Measurements from ENCODE around the gene PHACTR3. TPM values are rescaled to one million over a fixed set of nuclear protein-coding genes. Genes with fewer than 3 reads are reported as not detected.

PHACTR3 gene
- total RNA-seq, 1 donor from 2014 or later: not detected

DNA sequence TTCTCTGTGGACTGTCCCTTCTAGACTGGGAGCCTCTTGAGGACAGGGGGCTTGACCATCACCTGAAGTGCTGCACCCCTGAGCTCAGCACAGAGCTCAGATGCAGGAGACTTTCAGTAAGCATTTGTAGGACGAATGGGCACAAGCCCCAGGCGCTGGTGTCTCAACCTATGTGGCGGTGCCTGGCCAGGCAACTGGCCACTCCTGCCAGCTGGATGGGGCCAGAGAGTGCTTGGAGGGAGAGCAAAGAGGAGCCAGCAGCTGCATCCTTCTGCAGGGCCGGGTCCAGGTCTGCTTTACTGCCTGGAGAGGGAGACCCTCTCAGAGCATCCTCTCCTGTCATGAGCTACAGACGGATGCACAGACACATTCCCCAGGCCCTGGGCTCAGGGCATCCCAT, 4.5 kb downstream of the PHACTR3 start:
- Mint-ChIP-seq H3K4me1 (ENCODE audit: low read depth) (no peaks in the 10 kb centered on the region), H3K9me3 (ENCODE audit: low read depth) (no peaks in the 10 kb centered on the region), H3K36me3 (ENCODE audit: low read depth) (no peaks in the 10 kb centered on the region), H3K27ac (ENCODE audit: unreplicated experiment) (no peak overlapping the region), H3K4me3 (ENCODE audit: unreplicated experiment) (no peak overlapping the region), H3K27me3 (ENCODE audit: low read depth) (peaks cover 37% of the 10 kb centered on the region)
- no peak for DNase-seq (ENCODE audit: low spot score)
- TF ChIP-seq, protein P1, sequence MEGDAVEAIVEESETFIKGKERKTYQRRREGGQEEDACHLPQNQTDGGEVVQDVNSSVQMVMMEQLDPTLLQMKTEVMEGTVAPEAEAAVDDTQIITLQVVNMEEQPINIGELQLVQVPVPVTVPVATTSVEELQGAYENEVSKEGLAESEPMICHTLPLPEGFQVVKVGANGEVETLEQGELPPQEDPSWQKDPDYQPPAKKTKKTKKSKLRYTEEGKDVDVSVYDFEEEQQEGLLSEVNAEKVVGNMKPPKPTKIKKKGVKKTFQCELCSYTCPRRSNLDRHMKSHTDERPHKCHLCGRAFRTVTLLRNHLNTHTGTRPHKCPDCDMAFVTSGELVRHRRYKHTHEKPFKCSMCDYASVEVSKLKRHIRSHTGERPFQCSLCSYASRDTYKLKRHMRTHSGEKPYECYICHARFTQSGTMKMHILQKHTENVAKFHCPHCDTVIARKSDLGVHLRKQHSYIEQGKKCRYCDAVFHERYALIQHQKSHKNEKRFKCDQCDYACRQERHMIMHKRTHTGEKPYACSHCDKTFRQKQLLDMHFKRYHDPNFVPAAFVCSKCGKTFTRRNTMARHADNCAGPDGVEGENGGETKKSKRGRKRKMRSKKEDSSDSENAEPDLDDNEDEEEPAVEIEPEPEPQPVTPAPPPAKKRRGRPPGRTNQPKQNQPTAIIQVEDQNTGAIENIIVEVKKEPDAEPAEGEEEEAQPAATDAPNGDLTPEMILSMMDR (IDR thresholded peaks at IDR 0.05): no peak

- no peaks in the 10 kb centered on the region for H3K4me1 Mint-ChIP-seq (ENCODE audit: low read depth)
- no peak overlapping the region for H3K4me3 Mint-ChIP-seq (ENCODE audit: unreplicated experiment)
- H3K27ac Mint-ChIP-seq (ENCODE audit: unreplicated experiment): no peak overlapping the region
- H3K36me3 Mint-ChIP-seq (ENCODE audit: low read depth): no peaks in the 10 kb centered on the region
- TF ChIP-seq, protein P1 (IDR thresholded peaks at IDR 0.05): no peak
- H3K9me3 Mint-ChIP-seq (ENCODE audit: low read depth): no peaks in the 10 kb centered on the region
- peaks cover 34% of the 10 kb centered on the region for H3K27me3 Mint-ChIP-seq (ENCODE audit: low read depth)
- no peak for DNase-seq (ENCODE audit: low spot score)
Measured at GRCh38 chr20:59611286-59611685, 6.9 kb downstream of the PHACTR3 start.

DNA sequence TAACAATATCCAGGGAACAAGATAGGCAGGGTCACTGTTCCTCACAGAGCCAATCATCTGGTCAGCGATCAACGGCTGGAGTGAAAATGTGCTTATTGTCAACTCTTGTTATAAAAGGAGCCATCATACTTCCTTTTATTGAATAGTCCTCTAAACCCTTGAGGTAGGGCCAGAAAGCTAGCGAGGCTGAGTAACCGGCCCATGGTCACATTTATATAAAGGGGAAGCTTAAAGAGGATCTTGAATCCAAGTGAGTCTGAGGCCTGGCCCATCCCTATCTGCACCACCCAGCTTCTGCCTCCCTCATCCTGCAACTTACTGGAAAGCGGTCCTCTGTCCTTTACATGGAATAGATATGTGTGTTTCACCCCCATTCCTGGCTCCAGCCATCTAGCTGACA, 9.5 kb downstream of the PHACTR3 start:
- TF ChIP-seq, protein P1 (IDR thresholded peaks at IDR 0.05): no peak
- Mint-ChIP-seq H3K27me3 (ENCODE audit: low read depth) (peaks cover 21% of the 10 kb centered on the region), H3K27ac (ENCODE audit: unreplicated experiment) (no peak overlapping the region), H3K4me3 (ENCODE audit: unreplicated experiment) (no peak overlapping the region), H3K4me1 (ENCODE audit: low read depth) (no peaks in the 10 kb centered on the region), H3K36me3 (ENCODE audit: low read depth) (no peaks in the 10 kb centered on the region), H3K9me3 (ENCODE audit: low read depth) (no peaks in the 10 kb centered on the region)
- no peak for DNase-seq (ENCODE audit: low spot score)

DNA sequence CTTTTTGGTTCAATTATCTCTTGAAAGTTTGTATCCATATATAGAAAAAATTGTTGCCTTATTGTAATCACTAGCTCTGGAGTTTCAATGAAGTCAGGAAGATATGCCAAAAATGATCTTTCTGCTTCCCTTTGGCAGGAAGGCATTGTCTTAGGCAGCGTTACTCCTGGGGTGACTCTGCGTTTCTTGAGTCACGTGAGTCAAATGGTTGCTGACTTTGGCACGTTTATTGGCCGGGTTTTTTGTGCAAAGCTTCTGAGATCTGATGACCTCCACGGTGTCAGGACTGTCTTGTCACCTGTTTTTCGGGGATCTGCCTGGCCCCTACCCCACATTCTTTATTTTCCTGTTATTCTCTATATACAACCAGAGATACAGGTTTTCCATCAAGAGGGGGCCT, 10.4 kb downstream of the PHACTR3 start:
- no peaks in the 10 kb centered on the region for H3K9me3 Mint-ChIP-seq (ENCODE audit: low read depth)
- H3K4me3 Mint-ChIP-seq (ENCODE audit: unreplicated experiment): no peak overlapping the region
- H3K36me3 Mint-ChIP-seq (ENCODE audit: low read depth): no peaks in the 10 kb centered on the region
- peaks cover 22% of the 10 kb centered on the region for H3K27me3 Mint-ChIP-seq (ENCODE audit: low read depth)
- no peaks in the 10 kb centered on the region for H3K4me1 Mint-ChIP-seq (ENCODE audit: low read depth)
- H3K27ac Mint-ChIP-seq (ENCODE audit: unreplicated experiment): no peak overlapping the region
- no peak for DNase-seq (ENCODE audit: low spot score)
- TF ChIP-seq, protein P1 (IDR thresholded peaks at IDR 0.05): no peak

GRCh38 chr20:59616306-59616705, 12.0 kb downstream of the PHACTR3 start:
- DNase-seq (ENCODE audit: low spot score): no peak
- H3K4me3 Mint-ChIP-seq (ENCODE audit: unreplicated experiment): no peak overlapping the region
- H3K27me3 Mint-ChIP-seq (ENCODE audit: low read depth): peaks cover 17% of the 10 kb centered on the region
- TF ChIP-seq, protein P1 (IDR thresholded peaks at IDR 0.05): no peak
- H3K27ac Mint-ChIP-seq (ENCODE audit: unreplicated experiment): no peak overlapping the region
- H3K4me1 Mint-ChIP-seq (ENCODE audit: low read depth): no peaks in the 10 kb centered on the region
- no peaks in the 10 kb centered on the region for H3K36me3 Mint-ChIP-seq (ENCODE audit: low read depth)
- no peaks in the 10 kb centered on the region for H3K9me3 Mint-ChIP-seq (ENCODE audit: low read depth)
